Esophagus muscularis mucosa (tissue), 4 donors: ENCODE measurements around the gene ZAR1L. TPM values are rescaled to one million over a fixed set of nuclear protein-coding genes. Genes with fewer than 3 reads are reported as not detected.

Experiments used
- DNase-seq: peaks from one replicate; pipeline ENCODE4 v3.0.0-alpha.2; 2017; ENCODE audit errors: extremely low spot score
- H3K27ac ChIP-seq, 4 donors: fragments of 200-600 bp; sonication (generic); replicated peaks in 1 of 4; 1 replicate in 3 of 4; 2 replicates in 1 of 4; pipeline ENCODE4 v1.5.1; 2016 to 2019; ENCODE audit warnings: mild to moderate bottlenecking in 1 of 4
- H3K27me3 ChIP-seq, 4 donors: fragments of 200-600 bp; sonication (generic); one replicate each; pipeline versions ENCODE4 v1.5.1 to v1.6.0; 2016 to 2019
- H3K36me3 ChIP-seq, 4 donors: fragments of 200-600 bp; sonication (generic); one replicate each; pipeline ENCODE4 v1.5.1; 2016 to 2019
- H3K4me1 ChIP-seq, 4 donors: fragments of 200-600 bp; sonication (generic); one replicate each; pipeline ENCODE4 v1.5.1; 2016 to 2019
- H3K4me3 ChIP-seq, 4 donors: fragments of 200-600 bp; sonication (generic); 1 replicate in 2 of 4; 2 replicates in 2 of 4; pipeline ENCODE4 v1.5.1; 2016 to 2019; ENCODE audit warnings: mild to moderate bottlenecking in 4 of 4, moderate library complexity in 1 of 4
- H3K9me3 ChIP-seq, 4 donors: fragments of 200-600 bp; sonication (generic); 1 replicate in 3 of 4; 2 replicates in 1 of 4; pipeline ENCODE4 v1.5.1; 2016 to 2019
- CTCF ChIP-seq, 3 experiments: fragments of 200-600 bp in 2 of 3; fragments of 450-650 bp in 1 of 3; sonication (generic) in 2 of 3; IDR thresholded peaks; one replicate each; pipeline ENCODE4 v1.5.1; 2017 to 2019; ENCODE audit warnings: antibody characterized with exemption in 3 of 3, mild to moderate bottlenecking in 2 of 3, moderate library complexity in 1 of 3
- EP300 ChIP-seq: sonication (generic); formaldehyde crosslinking; IDR thresholded peaks from one replicate; pipeline ENCODE4 v1.6.1; 2017; ENCODE audit warnings: antibody characterized with exemption
- POLR2A ChIP-seq: fragments of 450-650 bp; IDR thresholded peaks from one replicate; pipeline ENCODE4 v1.6.1; 2017; ENCODE audit warnings: antibody characterized with exemption, moderate library complexity, mild to moderate bottlenecking, low read depth
- POLR2AphosphoS5 ChIP-seq, 2 donors: sonication (generic); formaldehyde crosslinking; IDR thresholded peaks; one replicate each; pipeline ENCODE4 v1.6.1; 2017; ENCODE audit warnings: antibody characterized with exemption in 2 of 2
- WGBS: methylation state at CpG from one replicate; pipeline ENCODE4 v1.1.5; 2018; 5-methylcytosine and 5-hydroxymethylcytosine counted together
- intact Hi-C: fragments of 100-400 bp; cut with DNase I; formaldehyde crosslinking; loops from one replicate; pipeline ENCODE4 v1.15.1; 2023
- total RNA-seq, 4 donors: library from RNA; depleted of rRNA; stranded (reverse); fragments of >200 nt; gene quantifications; one replicate each; pipeline versions ENCODE4 v1.1.0 to v1.2.1, GENCODE V29; 2016

Gene ZAR1L
- total RNA-seq, 4 donors from 2014 or later, result not detected

- H3K27me3 ChIP-seq, result no peaks in the 10 kb centered on the region
- no peak overlapping the region for H3K27ac ChIP-seq
- no peaks in the 10 kb centered on the region for H3K9me3 ChIP-seq
- H3K4me3 ChIP-seq, result no peak overlapping the region
- TF ChIP-seq POLR2A (no peak), POLR2AphosphoS5 (IDR thresholded peaks at IDR 0.05) (no peak), EP300 (no peak), CTCF (IDR thresholded peaks at IDR 0.05) (no peak)
- intact Hi-C loops, result no loop called here
- 80% methylated on average over 2 of the region's 2 CpGs for WGBS
- peaks cover 6 to 17% (median 14%) of the 10 kb centered on the region in 4 donors for H3K4me1 ChIP-seq
- DNase-seq, result no peak
- H3K36me3 ChIP-seq, result no peaks in the 10 kb centered on the region
Observed at GRCh38 chr13:32317716-32318465, 2.7 kb upstream of the ZAR1L start.

DNA sequence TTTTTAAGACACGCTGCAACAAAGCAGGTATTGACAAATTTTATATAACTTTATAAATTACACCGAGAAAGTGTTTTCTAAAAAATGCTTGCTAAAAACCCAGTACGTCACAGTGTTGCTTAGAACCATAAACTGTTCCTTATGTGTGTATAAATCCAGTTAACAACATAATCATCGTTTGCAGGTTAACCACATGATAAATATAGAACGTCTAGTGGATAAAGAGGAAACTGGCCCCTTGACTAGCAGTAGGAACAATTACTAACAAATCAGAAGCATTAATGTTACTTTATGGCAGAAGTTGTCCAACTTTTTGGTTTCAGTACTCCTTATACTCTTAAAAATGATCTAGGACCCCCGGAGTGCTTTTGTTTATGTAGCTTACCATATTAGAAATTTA lies 1.3 kb upstream of the ZAR1L start:
- H3K9me3 ChIP-seq, result no peaks in the 10 kb centered on the region
- no peak for DNase-seq
- WGBS, result 70% methylated on average over 6 of the region's 6 CpGs
- no peaks in the 10 kb centered on the region for H3K36me3 ChIP-seq
- no peaks in the 10 kb centered on the region for H3K27me3 ChIP-seq
- intact Hi-C loops, result no loop called here
- H3K4me1 ChIP-seq, result peaks cover 6 to 17% (median 14%) of the 10 kb centered on the region in 4 donors
- H3K4me3 ChIP-seq, result peak overlapping the region in 3 of 4 donors; percentile 68 to 78 (median 71)
- H3K27ac ChIP-seq, result peak overlapping the region in 3 of 4 donors; percentile 92 to 96 (median 93)
- TF ChIP-seq EP300 (no peak), POLR2AphosphoS5 (IDR thresholded peaks at IDR 0.05) (no peak), CTCF (IDR thresholded peaks at IDR 0.05) (no peak), POLR2A (no peak)

DNA sequence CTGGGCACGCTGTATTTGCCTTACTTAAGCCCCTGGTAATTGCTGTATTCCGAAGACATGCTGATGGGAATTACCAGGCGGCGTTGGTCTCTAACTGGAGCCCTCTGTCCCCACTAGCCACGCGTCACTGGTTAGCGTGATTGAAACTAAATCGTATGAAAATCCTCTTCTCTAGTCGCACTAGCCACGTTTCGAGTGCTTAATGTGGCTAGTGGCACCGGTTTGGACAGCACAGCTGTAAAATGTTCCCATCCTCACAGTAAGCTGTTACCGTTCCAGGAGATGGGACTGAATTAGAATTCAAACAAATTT lies 821 bp upstream of the ZAR1L start:
- intact Hi-C loops, result no loop called here
- 0% methylated on average over 13 of the region's 13 CpGs for WGBS
- Histone ChIP-seq H3K4me1 (peaks cover 6 to 17% (median 14%) of the 10 kb centered on the region in 4 donors), H3K36me3 (no peaks in the 10 kb centered on the region), H3K27ac (peak overlapping the region; percentile 91 to 96 (median 92)), H3K9me3 (no peaks in the 10 kb centered on the region), H3K27me3 (no peaks in the 10 kb centered on the region), H3K4me3 (peak overlapping the region; percentile 68 to 78 (median 70))
- TF ChIP-seq EP300 (no peak), POLR2A (no peak), CTCF (IDR thresholded peaks at IDR 0.05) (no peak), POLR2AphosphoS5 (IDR thresholded peaks at IDR 0.05) (no peak)
- no peak for DNase-seq

- Histone ChIP-seq H3K27ac (peak overlapping the region; percentile 91 to 96 (median 92)), H3K4me3 (peak overlapping the region; percentile 68 to 78 (median 70)), H3K36me3 (no peaks in the 10 kb centered on the region), H3K9me3 (no peaks in the 10 kb centered on the region), H3K4me1 (peaks cover 6 to 26% (median 22%) of the 10 kb centered on the region in 4 donors), H3K27me3 (no peaks in the 10 kb centered on the region)
- no peak for TF ChIP-seq CTCF (IDR thresholded peaks at IDR 0.05)
- TF ChIP-seq EP300, result no peak
- no peak for TF ChIP-seq POLR2AphosphoS5 (IDR thresholded peaks at IDR 0.05)
- no peak for TF ChIP-seq POLR2A
- intact Hi-C loops, result loop anchor here (5.0 kb wide), 2 partner anchors 67 to 402 kb away; no protein-coding TSS in a partner anchor
- WGBS, result 76% methylated on average over 27 of the region's 32 CpGs
- DNase-seq, result no peak
Observed at GRCh38 chr13:32314271-32315237, 609 bp downstream of the ZAR1L start.
